ENCODE measurements around the gene ALOX5AP.

DNA sequence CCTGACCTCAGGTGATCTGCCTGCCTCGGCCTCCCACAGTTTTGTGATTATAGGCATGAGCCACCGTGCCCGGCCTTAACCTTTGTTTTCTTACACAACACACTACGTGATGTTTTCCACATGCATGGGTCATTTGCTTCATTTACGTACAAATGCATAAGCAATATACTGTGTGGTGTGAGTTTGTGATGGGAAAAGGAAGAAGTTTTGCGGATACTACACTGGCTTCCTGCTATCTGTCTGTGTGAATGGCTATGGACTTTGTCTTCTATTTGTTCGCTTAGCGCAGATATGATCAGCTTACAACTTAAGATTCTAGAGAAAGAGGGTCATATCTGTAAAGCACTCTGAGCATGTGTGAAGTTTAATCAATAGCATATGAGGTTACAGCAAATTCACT lies 5.5 kb upstream of the ALOX5AP start:
- TF ChIP-seq, protein P1, sequence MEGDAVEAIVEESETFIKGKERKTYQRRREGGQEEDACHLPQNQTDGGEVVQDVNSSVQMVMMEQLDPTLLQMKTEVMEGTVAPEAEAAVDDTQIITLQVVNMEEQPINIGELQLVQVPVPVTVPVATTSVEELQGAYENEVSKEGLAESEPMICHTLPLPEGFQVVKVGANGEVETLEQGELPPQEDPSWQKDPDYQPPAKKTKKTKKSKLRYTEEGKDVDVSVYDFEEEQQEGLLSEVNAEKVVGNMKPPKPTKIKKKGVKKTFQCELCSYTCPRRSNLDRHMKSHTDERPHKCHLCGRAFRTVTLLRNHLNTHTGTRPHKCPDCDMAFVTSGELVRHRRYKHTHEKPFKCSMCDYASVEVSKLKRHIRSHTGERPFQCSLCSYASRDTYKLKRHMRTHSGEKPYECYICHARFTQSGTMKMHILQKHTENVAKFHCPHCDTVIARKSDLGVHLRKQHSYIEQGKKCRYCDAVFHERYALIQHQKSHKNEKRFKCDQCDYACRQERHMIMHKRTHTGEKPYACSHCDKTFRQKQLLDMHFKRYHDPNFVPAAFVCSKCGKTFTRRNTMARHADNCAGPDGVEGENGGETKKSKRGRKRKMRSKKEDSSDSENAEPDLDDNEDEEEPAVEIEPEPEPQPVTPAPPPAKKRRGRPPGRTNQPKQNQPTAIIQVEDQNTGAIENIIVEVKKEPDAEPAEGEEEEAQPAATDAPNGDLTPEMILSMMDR (conservative IDR thresholded peaks at IDR 0.05): no peak
- TF ChIP-seq EZH2 (IDR thresholded peaks at IDR 0.05; ENCODE audit: low read depth): no peak
